SIG-M5 treated with dmso at 0.1 percent for 504 hours (cell line): Measurements from ENCODE around the gene PIGL.
"Not testable (repeated sequence)": the region's sequence is repeated elsewhere in the genome, so short reads cannot be mapped to it uniquely, and the experiment has no call there.

Experiments
- DNase-seq: peaks from one replicate; lab custom pipeline; 2025; ENCODE audit not compliant: unreplicated experiment; lab: John Stamatoyannopoulos, UW

The PIGL gene

DNA sequence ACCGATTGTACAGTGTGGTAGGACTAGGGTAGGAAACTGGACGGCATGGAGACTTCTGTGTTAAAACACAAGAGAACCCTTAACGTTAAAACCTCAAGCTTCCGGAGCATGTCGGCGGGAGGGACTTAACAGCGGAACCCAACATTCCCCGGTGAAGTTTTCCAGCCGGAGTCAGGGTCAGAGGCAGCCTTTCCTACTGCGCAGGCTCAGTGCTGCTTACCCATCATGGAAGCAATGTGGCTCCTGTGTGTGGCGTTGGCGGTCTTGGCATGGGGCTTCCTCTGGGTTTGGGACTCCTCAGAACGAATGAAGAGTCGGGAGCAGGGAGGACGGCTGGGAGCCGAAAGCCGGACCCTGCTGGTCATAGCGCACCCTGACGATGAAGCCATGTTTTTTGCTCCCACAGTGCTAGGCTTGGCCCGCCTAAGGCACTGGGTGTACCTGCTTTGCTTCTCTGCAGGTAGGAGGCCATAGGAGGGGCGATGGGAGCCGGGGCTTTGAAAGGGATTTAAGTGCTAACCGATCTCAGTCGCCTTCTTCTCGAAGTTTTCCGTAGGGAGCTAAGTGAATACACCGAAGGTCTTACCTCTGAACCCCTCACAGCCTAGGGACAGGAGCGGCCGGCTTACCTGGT lies at the start of gene PIGL:
Gene PIGL (plus strand): TSS at position 209 of the 634 bp plus-strand sequence. CDS start 17 bp downstream, at position 226.
- DNase-seq = peak; percentile 92

- peak; percentile 60 for DNase-seq
These were observed 45.4 kb upstream of the PIGL start for GRCh38 chr17:16171613-16172012.

- no peak for DNase-seq
These were observed 38.2 kb upstream of the PIGL start for GRCh38 chr17:16178836-16179235.

DNA sequence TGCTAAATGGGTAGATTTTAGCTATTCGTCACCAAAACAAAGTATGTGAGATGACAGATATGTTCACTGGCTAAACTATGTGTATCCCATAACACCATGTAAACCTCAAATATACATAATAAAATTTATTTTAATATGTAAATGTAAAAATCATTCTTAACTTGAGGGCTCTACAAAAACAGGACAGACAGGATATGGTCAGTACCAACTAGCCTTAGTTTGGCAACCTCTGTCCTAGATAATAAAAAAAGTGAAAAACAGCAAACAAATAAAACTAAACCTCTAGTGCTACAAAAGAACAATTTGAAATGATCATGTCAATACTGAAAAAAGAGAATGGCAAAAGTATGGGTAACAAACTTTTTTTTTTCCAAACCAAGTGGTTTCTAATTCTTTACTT lies 35.4 kb upstream of the PIGL start:
- no peak for DNase-seq

DNA sequence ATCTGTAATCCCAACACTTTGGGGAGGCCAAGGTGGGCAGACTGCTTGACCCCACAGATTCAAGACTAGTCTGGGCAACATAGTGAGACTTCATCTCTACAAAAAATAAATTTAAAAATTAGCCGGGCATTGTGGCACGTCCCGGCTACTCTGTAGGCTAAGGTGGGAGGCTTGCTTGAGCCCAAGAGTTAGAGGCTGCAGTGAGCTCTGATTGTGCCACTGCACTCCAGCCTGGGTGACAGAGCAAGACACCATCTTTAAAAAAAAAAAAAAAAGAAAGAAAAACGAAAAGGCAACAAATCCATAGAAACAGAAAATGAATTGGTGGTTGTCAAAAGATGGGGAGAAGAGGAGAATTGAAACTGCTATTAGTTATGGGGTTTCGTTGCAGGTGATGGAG lies 29.4 kb upstream of the PIGL start:
- no peak for DNase-seq

GRCh38 chr17:16189791-16190348 lies 27.1 kb upstream of the PIGL start:
- DNase-seq = no peak

DNA sequence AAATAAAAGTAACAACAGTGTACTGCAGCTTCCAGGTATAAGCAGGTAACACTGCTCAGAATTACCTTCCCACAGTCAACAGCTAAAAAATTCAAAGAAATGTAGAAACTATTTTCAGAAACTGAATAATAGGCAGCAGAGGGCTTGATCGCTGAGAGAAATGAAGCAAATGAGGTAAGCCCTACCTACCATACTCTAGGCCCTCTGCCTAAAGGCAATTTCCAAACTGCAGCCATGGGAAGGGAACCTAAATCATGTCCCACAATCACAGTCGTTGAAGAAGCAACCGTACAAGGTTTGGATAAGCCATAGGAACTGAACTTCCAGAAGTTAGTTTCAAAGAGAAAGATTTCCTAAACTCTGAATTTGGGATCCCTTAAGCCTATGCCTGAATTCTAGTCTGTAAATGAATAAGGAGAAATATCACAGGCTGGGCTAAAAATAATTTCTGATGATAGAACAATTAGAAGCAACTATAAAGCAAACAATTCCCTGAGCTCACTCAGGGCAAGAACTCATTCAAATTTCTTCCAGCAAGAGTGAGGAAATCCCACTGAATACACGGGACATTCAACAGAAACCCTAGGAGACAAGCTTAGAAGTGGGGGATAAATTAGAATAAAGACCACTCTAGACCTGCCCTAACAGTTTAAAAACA lies 26.2 kb upstream of the PIGL start:
- DNase-seq = no peak

GRCh38 chr17:16191604-16192003 lies 25.4 kb upstream of the PIGL start:
- DNase-seq = no peak

DNA sequence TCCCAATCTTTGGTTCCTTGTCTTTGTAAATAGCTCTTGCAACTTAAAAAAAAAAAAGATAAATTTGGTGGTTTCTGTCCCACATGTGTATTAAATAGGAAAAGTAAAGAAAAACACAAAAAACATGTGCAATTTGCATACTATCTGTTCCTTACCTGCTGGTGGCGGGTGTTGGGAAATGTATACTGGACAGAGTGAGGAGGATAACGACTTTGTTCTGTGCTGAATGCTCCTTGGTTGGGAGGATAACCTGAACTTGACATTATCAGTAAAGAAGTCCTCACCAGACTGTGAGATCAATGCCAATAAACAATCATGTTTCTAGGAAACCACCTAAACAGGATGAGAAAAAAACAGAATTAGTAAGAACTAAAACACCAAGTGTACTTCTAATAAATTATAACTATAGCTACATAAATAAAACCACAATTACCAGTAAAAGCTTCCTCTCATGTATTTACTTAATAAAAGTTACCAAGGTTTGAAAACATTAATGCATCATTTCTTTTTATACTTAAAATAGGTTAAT lies 22.6 kb upstream of the PIGL start:
- DNase-seq = not testable (repeated sequence)

GRCh38 chr17:16197276-16197675 lies 19.7 kb upstream of the PIGL start:
- DNase-seq = no peak

DNA sequence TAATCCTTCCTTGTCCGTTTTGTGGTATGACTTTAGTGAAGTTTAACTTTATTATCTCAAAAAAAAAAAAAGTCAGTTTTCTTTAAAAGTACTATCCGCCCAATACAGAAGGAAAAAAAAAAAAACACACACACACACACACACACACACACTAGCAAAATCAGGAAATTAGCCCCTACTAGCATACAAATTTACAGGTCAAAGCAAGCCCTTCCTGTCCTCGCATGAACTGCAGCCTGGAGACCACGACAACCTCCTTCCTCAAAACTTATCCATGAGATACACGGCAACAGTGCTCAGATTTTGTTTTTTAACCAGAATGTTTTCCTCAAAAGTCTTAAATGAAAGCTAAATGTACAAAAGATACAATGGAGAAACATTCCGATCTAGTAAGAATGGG lies 17.9 kb upstream of the PIGL start:
- peak; percentile 50 for DNase-seq

- DNase-seq = not testable (repeated sequence)
These were observed 15.3 kb upstream of the PIGL start for GRCh38 chr17:16201693-16202131.

DNA sequence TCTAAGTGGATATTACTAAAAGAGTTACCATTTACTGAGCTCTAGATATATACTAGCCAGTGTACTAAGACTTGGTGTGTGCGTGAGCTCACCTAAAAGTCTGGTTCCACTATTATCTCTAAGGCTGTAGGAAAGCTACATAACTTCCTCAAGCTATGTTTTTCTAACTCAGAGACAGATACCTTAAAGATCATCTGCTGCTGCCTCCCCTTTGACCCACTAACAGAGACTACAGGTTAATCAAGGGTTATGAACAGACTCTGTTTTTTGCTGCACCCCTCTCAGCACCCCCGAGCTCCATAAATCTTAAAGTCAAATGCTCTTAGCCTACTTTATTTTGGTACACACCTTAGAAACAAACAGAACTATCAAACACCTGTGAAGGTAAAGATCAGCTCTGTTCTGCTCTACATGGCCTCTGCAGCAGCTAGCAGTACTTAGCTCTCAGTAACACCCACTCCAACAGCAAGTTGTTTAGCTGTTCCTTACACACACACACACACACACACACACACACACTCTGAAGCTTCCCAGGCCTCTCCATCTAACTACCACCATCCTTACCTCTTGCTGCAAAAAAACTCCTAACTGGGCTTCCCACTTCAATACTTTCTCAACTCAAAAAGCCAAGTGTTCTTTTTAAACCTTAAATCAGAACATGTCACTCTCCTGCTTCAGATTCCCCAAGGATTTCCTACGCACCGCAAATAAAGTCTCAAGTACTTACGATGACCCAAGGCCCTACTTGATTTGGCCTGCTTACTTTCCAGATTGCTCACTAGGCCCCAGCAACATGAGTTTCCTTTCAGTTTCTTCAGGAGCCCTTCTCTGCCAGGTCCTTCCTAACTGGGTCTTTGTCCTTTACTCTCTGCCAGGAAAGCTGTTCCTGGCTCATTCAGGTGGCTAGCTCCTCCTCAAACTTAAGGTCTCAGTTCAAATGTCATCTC lies 14.2 kb upstream of the PIGL start:
- DNase-seq = not testable (repeated sequence)

- not testable (repeated sequence) for DNase-seq
These were observed 12.2 kb upstream of the PIGL start for GRCh38 chr17:16204763-16205162.

GRCh38 chr17:16211590-16211989 lies 5.4 kb upstream of the PIGL start:
- DNase-seq = no peak

DNA sequence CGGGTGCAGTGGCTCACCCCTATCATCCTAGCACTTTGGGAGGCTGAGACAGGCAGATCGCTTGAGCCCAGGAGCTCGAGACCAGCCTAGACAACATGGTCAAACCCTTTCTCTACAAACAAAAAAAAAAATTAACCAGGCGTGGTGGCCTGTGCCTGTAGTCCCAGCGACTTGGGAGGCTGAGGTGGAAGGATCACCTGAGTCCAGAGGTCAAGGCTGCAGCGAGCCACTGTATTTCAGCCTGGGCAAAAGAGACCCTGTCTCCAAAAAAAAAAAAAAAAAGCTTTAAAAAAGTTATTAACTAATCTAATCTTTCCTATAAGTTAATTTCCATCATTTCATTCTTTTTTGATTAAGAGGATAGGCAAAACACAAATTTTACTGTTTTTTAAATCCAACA lies 4.2 kb upstream of the PIGL start:
- DNase-seq = no peak

DNA sequence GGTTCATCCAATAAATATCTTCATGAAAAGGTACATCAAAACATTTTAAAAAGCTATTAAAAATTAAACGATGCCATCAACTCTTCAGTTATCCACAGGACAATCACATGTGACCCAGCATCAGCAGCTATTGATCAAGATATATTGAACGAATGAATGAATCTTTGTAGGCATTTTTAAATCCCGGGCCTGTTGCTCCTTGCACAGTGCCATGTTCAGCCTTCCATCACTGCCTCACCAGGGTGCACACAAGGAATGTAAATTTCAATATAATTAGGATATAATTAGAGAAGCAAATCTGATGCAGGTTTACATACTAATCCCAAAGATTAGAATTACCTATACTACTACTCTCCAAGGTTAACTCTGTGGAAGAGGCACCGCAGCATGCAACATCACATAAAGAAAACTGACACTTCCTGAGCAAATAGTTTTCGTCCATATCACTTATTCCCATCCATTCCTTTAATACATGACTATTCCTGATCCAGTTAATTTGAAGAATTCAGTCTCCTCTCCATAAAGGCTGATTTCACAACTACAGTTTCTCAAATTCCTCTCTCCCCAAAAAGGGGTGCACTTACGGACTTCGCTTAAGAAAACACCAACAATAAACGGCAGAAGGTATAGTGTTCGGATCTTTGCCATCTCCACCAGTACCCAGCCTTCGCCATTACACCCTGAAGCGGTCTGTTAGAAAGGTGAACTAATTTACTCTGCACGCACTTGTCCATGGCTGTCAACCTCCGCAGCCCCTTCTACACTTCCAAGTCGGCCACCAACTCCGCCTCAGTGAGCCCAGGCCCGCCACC lies 2.6 kb upstream of the PIGL start:
- DNase-seq = peak; percentile 31

GRCh38 chr17:16215002-16215272 lies 2.1 kb upstream of the PIGL start:
- DNase-seq = no peak

DNA sequence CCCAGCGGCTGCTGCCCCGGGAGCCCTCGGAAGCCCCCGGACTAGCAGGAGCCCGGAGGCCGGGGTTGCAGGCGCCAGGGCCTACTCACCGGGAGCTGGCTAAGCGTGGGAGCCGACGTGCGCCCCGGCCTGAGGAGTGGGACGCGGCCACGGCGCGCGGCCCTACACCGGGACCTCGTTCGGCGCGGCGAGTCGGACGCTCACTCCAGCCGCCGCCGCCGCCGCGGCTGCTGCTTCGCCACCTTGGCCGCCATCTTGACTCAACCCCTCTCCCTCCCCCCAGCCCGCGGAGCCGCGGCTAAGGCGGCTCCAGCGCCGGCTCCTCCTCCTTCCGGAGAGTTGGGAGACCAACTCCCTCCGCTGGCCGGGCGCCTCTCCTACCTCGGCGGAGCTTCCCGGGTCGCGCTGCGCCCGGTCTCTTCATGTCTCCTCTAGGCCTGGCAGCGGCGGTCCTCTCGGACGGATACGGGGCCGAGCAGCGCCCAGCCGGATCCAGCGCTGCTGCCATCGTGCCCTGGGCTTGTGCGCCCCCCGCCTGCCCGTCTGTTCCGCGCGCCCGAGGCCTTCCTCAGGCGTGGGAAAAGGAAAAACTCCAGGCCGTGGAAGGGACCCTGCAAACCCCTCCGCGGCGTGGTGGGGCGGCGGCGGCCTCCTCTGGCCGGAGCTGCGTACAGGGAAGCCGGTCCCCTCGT lies 1.6 kb upstream of the PIGL start, which contains the start of gene NCOR1:
Gene NCOR1 (minus strand): TSS at position 262 of the 692 bp plus-strand sequence. CDS start 20,965 bp downstream, outside the sequence.
- peak; percentile 91 for DNase-seq

GRCh38 chr17:16215965-16216316 lies 1.1 kb upstream of the PIGL start:
- DNase-seq = peak; percentile 63
